AG10803 (cell line): ENCODE measurements around the gene TMEM253.

Source experiments
- DNase-seq: peaks from one replicate; pipeline ENCODE4 v3.0.0; 2010; ENCODE audit warnings: low read depth
- H3K4me3 ChIP-seq: 2 replicates; pipeline ENCODE4 v1.5.1; 2011; ENCODE audit warnings: mild to moderate bottlenecking, low read length, control low read depth
- TF ChIP-seq, protein P1 (sequence below): conservative IDR thresholded peaks from 2 replicates; pipeline ENCODE4 v1.5.1; 2011; ENCODE audit warnings: mild to moderate bottlenecking, low read length, control low read depth, inconsistent platforms

TMEM253 gene

GRCh38 chr14:21078287-21078686 is 22.6 kb upstream of the TMEM253 start:
- no peak for DNase-seq
- TF ChIP-seq, protein P1, sequence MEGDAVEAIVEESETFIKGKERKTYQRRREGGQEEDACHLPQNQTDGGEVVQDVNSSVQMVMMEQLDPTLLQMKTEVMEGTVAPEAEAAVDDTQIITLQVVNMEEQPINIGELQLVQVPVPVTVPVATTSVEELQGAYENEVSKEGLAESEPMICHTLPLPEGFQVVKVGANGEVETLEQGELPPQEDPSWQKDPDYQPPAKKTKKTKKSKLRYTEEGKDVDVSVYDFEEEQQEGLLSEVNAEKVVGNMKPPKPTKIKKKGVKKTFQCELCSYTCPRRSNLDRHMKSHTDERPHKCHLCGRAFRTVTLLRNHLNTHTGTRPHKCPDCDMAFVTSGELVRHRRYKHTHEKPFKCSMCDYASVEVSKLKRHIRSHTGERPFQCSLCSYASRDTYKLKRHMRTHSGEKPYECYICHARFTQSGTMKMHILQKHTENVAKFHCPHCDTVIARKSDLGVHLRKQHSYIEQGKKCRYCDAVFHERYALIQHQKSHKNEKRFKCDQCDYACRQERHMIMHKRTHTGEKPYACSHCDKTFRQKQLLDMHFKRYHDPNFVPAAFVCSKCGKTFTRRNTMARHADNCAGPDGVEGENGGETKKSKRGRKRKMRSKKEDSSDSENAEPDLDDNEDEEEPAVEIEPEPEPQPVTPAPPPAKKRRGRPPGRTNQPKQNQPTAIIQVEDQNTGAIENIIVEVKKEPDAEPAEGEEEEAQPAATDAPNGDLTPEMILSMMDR: no peak
- no peak overlapping the region for H3K4me3 ChIP-seq

- no peak for DNase-seq
- H3K4me3 ChIP-seq: no peak overlapping the region
- TF ChIP-seq, protein P1: no peak
Observed at GRCh38 chr14:21078726-21079125, 22.1 kb upstream of the TMEM253 start.

DNA sequence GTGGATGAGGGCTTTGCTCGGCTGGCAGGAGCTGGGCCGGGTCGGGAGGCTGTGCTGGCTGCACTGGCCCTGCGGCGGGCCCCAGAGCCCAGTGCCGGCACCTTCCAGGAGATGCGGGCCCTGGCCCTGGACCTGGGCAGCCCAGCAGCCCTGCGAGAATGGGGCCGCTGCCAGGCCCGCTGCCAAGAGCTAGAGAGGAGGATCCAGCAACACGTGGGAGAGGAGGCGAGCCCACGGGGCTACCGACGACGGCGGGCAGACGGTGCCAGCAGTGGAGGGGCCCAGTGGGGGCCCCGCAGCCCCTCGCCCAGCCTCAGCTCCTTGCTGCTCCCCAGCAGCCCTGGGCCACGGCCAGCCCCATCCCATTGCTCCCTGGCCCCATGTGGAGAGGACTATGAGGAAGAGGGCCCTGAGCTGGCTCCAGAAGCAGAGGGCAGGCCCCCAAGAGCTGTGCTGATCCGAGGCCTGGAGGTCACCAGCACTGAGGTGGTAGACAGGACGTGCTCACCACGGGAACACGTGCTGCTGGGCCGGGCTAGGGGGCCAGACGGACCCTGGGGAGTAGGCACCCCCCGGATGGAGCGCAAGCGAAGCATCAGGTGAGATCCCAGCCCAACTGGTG is 19.2 kb upstream of the TMEM253 start:
- no peak overlapping the region for H3K4me3 ChIP-seq
- TF ChIP-seq, protein P1: no peak
- DNase-seq: no peak

- no peak overlapping the region for H3K4me3 ChIP-seq
- TF ChIP-seq, protein P1: no peak
- no peak for DNase-seq
Observed at GRCh38 chr14:21083565-21084325, 17.1 kb upstream of the TMEM253 start.

GRCh38 chr14:21084396-21084795 is 16.5 kb upstream of the TMEM253 start:
- TF ChIP-seq, protein P1: no peak
- no peak for DNase-seq
- no peak overlapping the region for H3K4me3 ChIP-seq

DNA sequence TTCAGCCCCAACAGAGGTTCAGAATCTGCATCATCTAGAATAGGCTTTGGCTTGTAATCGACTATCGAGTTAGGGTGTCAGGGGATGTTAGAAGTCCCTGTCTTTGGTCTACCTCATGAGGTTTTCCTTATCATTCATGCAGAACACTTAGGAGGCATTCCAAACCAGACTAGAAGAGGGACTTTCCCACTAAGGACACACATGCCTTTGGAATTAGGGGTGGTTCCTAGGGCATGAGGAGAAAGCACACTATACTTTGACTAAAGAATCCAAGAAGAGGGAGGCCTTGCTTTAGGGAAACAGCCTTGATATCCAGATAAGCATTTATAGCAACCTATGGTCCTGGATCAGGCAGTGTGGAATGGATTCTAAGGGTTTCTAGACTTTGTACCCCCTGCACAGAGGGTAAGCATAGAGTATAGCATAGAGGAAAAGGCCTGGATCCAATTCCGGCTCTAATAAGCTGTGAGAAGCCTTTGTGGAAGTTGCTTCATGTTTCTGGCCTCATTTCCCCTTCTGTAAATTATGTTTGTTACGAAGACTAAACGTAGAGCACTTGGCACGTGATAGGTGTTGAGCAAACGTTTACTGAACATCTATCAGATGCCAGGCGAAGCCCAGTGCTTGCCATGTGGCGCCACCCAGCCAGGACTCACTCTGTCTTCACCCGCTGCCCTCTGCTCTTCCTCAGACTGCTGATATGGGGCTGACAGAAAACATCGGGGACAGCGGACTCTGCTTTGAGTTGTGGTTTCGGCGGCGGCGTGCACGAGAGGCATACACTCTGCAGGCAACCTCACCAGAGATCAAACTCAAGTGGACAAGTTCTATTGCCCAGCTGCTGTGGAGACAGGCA is 15.6 kb upstream of the TMEM253 start:
- peak; percentile 68 for DNase-seq

More for the DNA sequence above, 15.6 kb upstream of the TMEM253 start:
- H3K4me3 ChIP-seq: no peak overlapping the region
- TF ChIP-seq, protein P1: no peak
